Heart left ventricle (tissue), 13 donors: ENCODE results near the gene VPS45.
"Not testable (repeated sequence)": the region's sequence is repeated elsewhere in the genome, so short reads cannot be mapped to it uniquely, and the experiment has no call there.

ENCODE experiments used
- CTCF ChIP-seq, 12 donors: fragments of 200-600 bp; sonication (generic) in 4 of 12; IDR thresholded peaks; one replicate each; pipeline versions ENCODE4 v1.5.0 to v1.8.0; 2018 to 2022; ENCODE audit warnings: antibody characterized with exemption in 12 of 12, mild to moderate bottlenecking in 5 of 12
- POLR2A ChIP-seq, 2 donors: fragments of 450-650 bp; IDR thresholded peaks; one replicate each; pipeline ENCODE4 v1.6.1; 2017; ENCODE audit warnings: antibody characterized with exemption in 2 of 2, mild to moderate bottlenecking in 2 of 2, moderate library complexity in 2 of 2
- donor health status: ischemic (EF 13 %, LVEDD 7.1; RV severe dilation, severe dysfunction).
- donor health status: DM: no; HTN: yes; CAD: no.
- donor health status: DM: no; HTN: no; CAD: no.
- donor health status: ischemic (EF 25% LVEDD 6.9; RV normal size, moderate dysfunction).
- donor health status: ischemic (EF 25% LVEDD 5.7; RV mildly dilated, moderate dysfunction).
- donor health status: ischemic (EF 35%, LVEDD 5.7; RV mildly dilated, moderate dysfunction).
- donor health status: nonischemic (EF 11% LVEDD 7.7; RV severe dilation, severe dysfunction).
- donor health status: DM: yes; HTN: yes; CAD: no.
- donor health status: PGD.
- donor health status: ischemic (EF 29% LVEDD 5.4; RV normal size, mild dysfunction).
- donor health status: nonischemic (EF 23%, LVEDD 6.1; RV moderate dilation, normal function).

GRCh38 chr1:150055507-150055906 lies 12.1 kb upstream of the VPS45 start:
- not testable (repeated sequence) for TF ChIP-seq POLR2A, CTCF (IDR thresholded peaks at IDR 0.05)
